Trophoblast cell (in vitro differentiated cells and primary cell): ENCODE data around the gene ARHGAP26.
"Not testable (repeated sequence)": the region's sequence is repeated elsewhere in the genome, so short reads cannot be mapped to it uniquely, and the experiment has no call there.

ENCODE experiments used
- DNase-seq, 2 donors: peaks; one replicate each; pipeline ENCODE4 v3.0.0-alpha.2; 2016
- H2AFZ ChIP-seq: 2 replicates; pipeline ENCODE4 v1.6.1; 2013; ENCODE audit warnings: low read length, moderate library complexity, mild to moderate bottlenecking; ENCODE audit not compliant: insufficient read depth, poor library complexity
- H2AK5ac ChIP-seq: 2 replicates; pipeline ENCODE4 v1.6.1; 2013; ENCODE audit warnings: mild to moderate bottlenecking, low read length
- H2BK120ac ChIP-seq: 2 replicates; pipeline ENCODE4 v1.6.1; 2013; ENCODE audit warnings: low read length, mild to moderate bottlenecking, moderate library complexity; ENCODE audit not compliant: insufficient read depth, poor library complexity
- H2BK12ac ChIP-seq: 2 replicates; pipeline ENCODE4 v1.6.1; 2013; ENCODE audit warnings: mild to moderate bottlenecking, low read length, moderate library complexity
- H2BK5ac ChIP-seq: 2 replicates; pipeline ENCODE4 v1.6.1; 2013; ENCODE audit warnings: low read length, low read depth, moderate library complexity, mild to moderate bottlenecking; ENCODE audit not compliant: poor library complexity
- H3K14ac ChIP-seq: 2 replicates; pipeline ENCODE4 v1.6.1; 2013; ENCODE audit warnings: mild to moderate bottlenecking, low read length
- H3K18ac ChIP-seq: 2 replicates; pipeline ENCODE4 v1.6.1; 2013; ENCODE audit warnings: mild to moderate bottlenecking, low read length
- H3K23ac ChIP-seq: 2 replicates; pipeline ENCODE4 v1.6.1; 2013; ENCODE audit warnings: low read length
- H3K27ac ChIP-seq: 2 replicates; pipeline ENCODE4 v1.5.1; 2013; ENCODE audit warnings: low read depth, mild to moderate bottlenecking, inconsistent platforms, low read length, moderate library complexity
- H3K27me3 ChIP-seq: 2 replicates; pipeline ENCODE4 v1.6.1; 2013; ENCODE audit warnings: inconsistent platforms, mild to moderate bottlenecking, low read length, moderate library complexity; ENCODE audit not compliant: insufficient read depth
- H3K36me3 ChIP-seq, 2 experiments: 1 replicate in 1 of 2; 2 replicates in 1 of 2; pipeline ENCODE4 v1.6.1; 2013; ENCODE audit warnings: low read length in 2 of 2, mild to moderate bottlenecking in 2 of 2, moderate library complexity in 1 of 2; ENCODE audit not compliant: insufficient read depth in 2 of 2, control insufficient read depth in 1 of 2
- H3K4ac ChIP-seq: 2 replicates; pipeline ENCODE4 v1.6.1; 2013; ENCODE audit warnings: low read depth, mild to moderate bottlenecking, low read length, moderate library complexity
- H3K4me1 ChIP-seq, 2 experiments: 1 replicate in 1 of 2; 2 replicates in 1 of 2; pipeline ENCODE4 v1.6.1; 2013; ENCODE audit warnings: low read length in 2 of 2, mild to moderate bottlenecking in 2 of 2, moderate library complexity in 1 of 2; ENCODE audit not compliant: insufficient read depth in 2 of 2, control insufficient read depth in 1 of 2
- H3K4me2 ChIP-seq: 2 replicates; pipeline ENCODE4 v1.6.1; 2013; ENCODE audit warnings: inconsistent platforms, mild to moderate bottlenecking, low read length, moderate library complexity
- H3K4me3 ChIP-seq: 2 replicates; pipeline ENCODE4 v1.5.1; 2013; ENCODE audit warnings: mild to moderate bottlenecking, low read depth, low read length, inconsistent platforms
- H3K79me1 ChIP-seq: one replicate; pipeline ENCODE4 v1.6.1; 2013; ENCODE audit warnings: low read length
- H3K79me2 ChIP-seq: 2 replicates; pipeline ENCODE4 v1.6.1; 2013; ENCODE audit warnings: low read length, mild to moderate bottlenecking; ENCODE audit not compliant: control insufficient read depth, insufficient read depth, poor library complexity
- H3K9ac ChIP-seq: 2 replicates; pipeline ENCODE4 v1.6.1; 2013; ENCODE audit warnings: mild to moderate bottlenecking, low read length
- H3K9me3 ChIP-seq: 2 replicates; pipeline ENCODE4 v1.6.1; 2013; ENCODE audit warnings: low read depth, mild to moderate bottlenecking, control low read depth, inconsistent platforms, low read length; ENCODE audit not compliant: insufficient read depth
- H4K12ac ChIP-seq: 2 replicates; pipeline ENCODE4 v1.6.1; 2013; ENCODE audit warnings: low read depth, mild to moderate bottlenecking, low read length, moderate library complexity
- H4K8ac ChIP-seq: 2 replicates; pipeline ENCODE4 v1.6.1; 2013; ENCODE audit warnings: low read depth, mild to moderate bottlenecking, low read length, moderate library complexity
- H4K91ac ChIP-seq: one replicate; pipeline ENCODE4 v1.6.1; 2013; ENCODE audit warnings: low read depth, mild to moderate bottlenecking, low read length, moderate library complexity
- WGBS: extraction: QIAGEN DNeasy Blood & Tissue Kit; methylation state at CpG from one replicate; pipeline ENCODE4 v1.1.7; 2013; ENCODE audit warnings: missing lambda C conversion rate; ENCODE audit not compliant: insufficient read length, insufficient coverage; ENCODE audit errors: extremely low coverage; 5-methylcytosine and 5-hydroxymethylcytosine counted together

The ARHGAP26 gene

GRCh38 chr5:142947427-142947709, 177.2 kb downstream of the ARHGAP26 start:
- no peak overlapping the region for H3K27ac ChIP-seq
- H3K79me2 ChIP-seq = no peaks in the 10 kb centered on the region
- no peak overlapping the region for H3K23ac ChIP-seq
- no peak overlapping the region for H4K8ac ChIP-seq
- H3K4me1 ChIP-seq = no peaks in the 10 kb centered on the region
- no peaks in the 10 kb centered on the region for H3K27me3 ChIP-seq
- no peak overlapping the region for H2AFZ ChIP-seq
- no peaks in the 10 kb centered on the region for H3K9me3 ChIP-seq
- no peak overlapping the region for H3K4ac ChIP-seq
- no peak overlapping the region for H3K4me2 ChIP-seq
- H2BK12ac ChIP-seq = no peak overlapping the region
- DNase-seq = no peak
- no peak overlapping the region for H2BK5ac ChIP-seq
- H4K91ac ChIP-seq = no peak overlapping the region
- no peak overlapping the region for H4K12ac ChIP-seq
- no peaks in the 10 kb centered on the region for H3K36me3 ChIP-seq
- H2AK5ac ChIP-seq = no peak overlapping the region
- no peak overlapping the region for H3K18ac ChIP-seq
- no peak overlapping the region for H2BK120ac ChIP-seq
- no peak overlapping the region for H3K4me3 ChIP-seq
- no peak overlapping the region for H3K14ac ChIP-seq
- no peak overlapping the region for H3K9ac ChIP-seq
- no peaks in the 10 kb centered on the region for H3K79me1 ChIP-seq

GRCh38 chr5:142952229-142952628, 182.1 kb downstream of the ARHGAP26 start:
- Histone ChIP-seq H3K27ac (no peak overlapping the region), H3K79me2 (no peaks in the 10 kb centered on the region), H3K14ac (no peak overlapping the region), H2BK5ac (no peak overlapping the region), H3K9me3 (no peaks in the 10 kb centered on the region), H2AFZ (no peak overlapping the region), H3K23ac (no peak overlapping the region), H3K36me3 (no peaks in the 10 kb centered on the region), H3K79me1 (no peaks in the 10 kb centered on the region), H3K18ac (no peak overlapping the region), H4K8ac (no peak overlapping the region), H2BK12ac (no peak overlapping the region), H3K4me3 (no peak overlapping the region), H4K12ac (no peak overlapping the region), H3K4me1 (no peaks in the 10 kb centered on the region), H3K9ac (no peak overlapping the region), H2BK120ac (no peak overlapping the region), H4K91ac (no peak overlapping the region), H2AK5ac (no peak overlapping the region), H3K27me3 (no peaks in the 10 kb centered on the region), H3K4me2 (no peak overlapping the region), H3K4ac (no peak overlapping the region)
- DNase-seq = no peak
- WGBS = no CpG with 5 or more reads among the region's 3 CpGs

- H2AK5ac ChIP-seq, H3K4me2 ChIP-seq, H2BK5ac ChIP-seq, H4K91ac ChIP-seq, H3K14ac ChIP-seq, H2BK12ac ChIP-seq, H2AFZ ChIP-seq, H3K18ac ChIP-seq, H3K27ac ChIP-seq, H3K79me2 ChIP-seq, H3K9ac ChIP-seq, H3K27me3 ChIP-seq, H4K12ac ChIP-seq, H3K36me3 ChIP-seq, H3K4me3 ChIP-seq, DNase-seq, H3K23ac ChIP-seq, H3K9me3 ChIP-seq, H3K4ac ChIP-seq, H2BK120ac ChIP-seq, H4K8ac ChIP-seq, H3K4me1 ChIP-seq, H3K79me1 ChIP-seq: not testable (repeated sequence)
- no CpG with 5 or more reads among the region's 3 CpGs for WGBS
Observed at GRCh38 chr5:142952871-142953270, 182.7 kb downstream of the ARHGAP26 start.

GRCh38 chr5:142954455-142954854, 184.3 kb downstream of the ARHGAP26 start:
- Histone ChIP-seq H3K79me1 (no peaks in the 10 kb centered on the region), H2BK5ac (no peak overlapping the region), H3K36me3 (no peaks in the 10 kb centered on the region), H3K14ac (no peak overlapping the region), H3K23ac (peak overlapping the region; percentile 61), H3K4me2 (no peak overlapping the region), H2AK5ac (no peak overlapping the region), H3K9ac (no peak overlapping the region), H4K91ac (no peak overlapping the region), H3K4ac (no peak overlapping the region), H2BK120ac (no peak overlapping the region), H2BK12ac (no peak overlapping the region), H3K4me1 (no peaks in the 10 kb centered on the region), H4K8ac (no peak overlapping the region), H3K18ac (no peak overlapping the region), H3K79me2 (no peaks in the 10 kb centered on the region), H4K12ac (no peak overlapping the region), H2AFZ (no peak overlapping the region), H3K27ac (no peak overlapping the region), H3K4me3 (no peak overlapping the region), H3K9me3 (no peaks in the 10 kb centered on the region), H3K27me3 (no peaks in the 10 kb centered on the region)
- DNase-seq = no peak
- no CpG with 5 or more reads among the region's 2 CpGs for WGBS

DNA sequence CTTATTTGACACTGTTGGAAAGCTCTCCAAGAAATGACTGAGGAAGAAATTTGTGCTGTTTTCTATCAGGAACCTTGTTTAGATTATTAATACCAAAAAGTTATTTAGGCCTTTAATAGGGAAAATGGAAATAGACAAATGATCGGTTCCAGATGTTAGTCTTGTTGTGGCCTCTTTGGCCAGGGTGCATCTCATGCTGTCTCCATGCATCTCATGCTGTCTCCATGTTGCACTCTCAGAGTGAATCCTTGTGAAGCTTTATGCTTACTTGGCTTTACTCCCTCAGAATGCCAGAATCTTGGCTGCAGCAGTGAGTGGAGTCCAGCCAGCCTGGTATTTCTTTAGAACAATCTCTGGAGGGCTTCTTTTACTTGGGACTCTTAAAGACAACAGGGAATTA, 185.5 kb downstream of the ARHGAP26 start:
- Histone ChIP-seq H3K9ac (no peak overlapping the region), H3K27me3 (no peaks in the 10 kb centered on the region), H3K23ac (no peak overlapping the region), H2BK12ac (no peak overlapping the region), H2AK5ac (no peak overlapping the region), H3K4me1 (no peaks in the 10 kb centered on the region), H3K14ac (no peak overlapping the region), H3K4me3 (no peak overlapping the region), H2AFZ (no peak overlapping the region), H3K4me2 (no peak overlapping the region), H4K91ac (no peak overlapping the region), H3K79me2 (no peaks in the 10 kb centered on the region), H3K4ac (no peak overlapping the region), H3K18ac (no peak overlapping the region), H3K79me1 (no peaks in the 10 kb centered on the region), H3K27ac (no peak overlapping the region), H2BK5ac (no peak overlapping the region), H4K12ac (no peak overlapping the region), H4K8ac (no peak overlapping the region), H2BK120ac (no peak overlapping the region), H3K36me3 (no peaks in the 10 kb centered on the region), H3K9me3 (no peaks in the 10 kb centered on the region)
- WGBS = no CpG with 5 or more reads among the region's 1 CpG
- DNase-seq = no peak
